NCI-H2171 (cell line): Measurements from ENCODE around the gene BRDT.

Experiments
- DNase-seq: peaks from one replicate; lab custom pipeline; 2025; lab: John Stamatoyannopoulos, UW

The BRDT gene

DNA sequence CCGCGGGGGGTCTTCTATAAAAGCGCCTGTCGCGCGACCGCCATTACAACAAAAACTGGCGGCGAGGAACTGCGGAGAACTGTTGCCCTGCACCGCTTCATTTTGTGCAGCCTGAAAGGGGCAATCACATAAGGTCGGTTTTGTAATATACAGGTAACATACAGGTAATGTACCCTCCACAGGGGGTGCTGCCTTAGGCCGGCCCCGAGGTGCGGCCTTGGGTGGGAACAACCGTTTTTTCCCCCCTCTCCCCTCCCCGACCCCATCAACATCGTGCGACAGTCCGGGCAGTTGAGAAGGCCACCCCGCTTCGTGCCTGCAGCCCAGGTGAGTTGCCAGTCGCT lies at the start of gene BRDT:
Gene BRDT (plus strand): TSS at position 46 of the 344 bp plus-strand sequence. CDS start 13,354 bp downstream, outside the sequence.
- no peak for DNase-seq

DNA sequence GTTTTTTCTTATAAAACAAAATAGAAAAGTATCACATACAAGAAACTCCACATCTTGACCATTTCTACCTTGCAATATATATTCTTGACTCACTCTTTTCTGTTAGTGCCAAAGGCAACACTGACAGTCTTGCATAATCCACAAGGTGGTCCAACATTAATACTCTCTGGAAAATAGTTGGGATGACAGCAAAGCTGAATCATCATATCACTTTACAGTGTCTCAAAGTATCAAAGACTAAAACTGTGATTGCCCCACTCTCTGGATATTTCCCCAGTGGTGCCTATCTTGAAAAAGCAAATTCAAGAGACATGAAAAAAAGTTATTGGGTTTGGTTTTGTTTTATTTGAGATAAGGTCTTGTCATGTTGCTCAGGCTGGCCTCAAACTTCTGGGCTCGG lies 48.6 kb upstream of the BRDT start:
- DNase-seq: no peak

DNA sequence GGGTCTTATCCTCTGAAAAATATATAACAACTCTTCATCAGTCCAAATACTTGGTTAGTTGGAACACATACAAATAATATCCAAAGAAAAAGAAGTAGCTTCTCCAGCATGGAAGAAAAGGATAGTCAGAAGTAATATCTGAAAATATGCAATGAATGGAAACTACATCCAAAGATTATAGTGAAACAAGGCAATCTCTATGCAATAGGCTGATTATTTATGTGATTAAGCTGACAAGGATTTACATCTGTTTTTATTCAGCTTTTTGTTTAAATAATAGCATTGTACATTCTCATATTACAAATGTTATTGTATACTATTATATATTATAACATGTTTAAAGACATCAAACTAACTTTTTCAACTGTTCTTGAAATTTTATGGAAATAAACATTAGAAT lies 48.0 kb upstream of the BRDT start:
- DNase-seq: no peak

DNA sequence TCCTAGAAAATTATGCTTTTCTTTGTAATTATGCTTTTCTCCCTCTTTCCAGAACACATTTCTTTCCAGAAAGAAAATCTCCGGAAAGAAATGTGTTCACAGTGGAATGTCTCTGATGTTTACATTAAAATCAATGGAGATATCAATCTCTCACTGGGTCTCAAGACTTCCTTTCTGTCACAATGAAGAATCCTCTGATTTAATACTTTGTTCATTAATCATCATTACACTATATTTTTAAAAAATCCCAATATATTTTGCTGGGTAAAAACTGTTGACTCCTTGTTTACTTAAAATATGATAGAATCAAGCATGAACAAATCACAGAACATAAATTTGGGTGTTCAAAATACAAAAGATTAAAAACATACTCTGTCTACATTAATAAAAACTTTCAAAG lies 36.9 kb upstream of the BRDT start:
- no peak for DNase-seq

DNA sequence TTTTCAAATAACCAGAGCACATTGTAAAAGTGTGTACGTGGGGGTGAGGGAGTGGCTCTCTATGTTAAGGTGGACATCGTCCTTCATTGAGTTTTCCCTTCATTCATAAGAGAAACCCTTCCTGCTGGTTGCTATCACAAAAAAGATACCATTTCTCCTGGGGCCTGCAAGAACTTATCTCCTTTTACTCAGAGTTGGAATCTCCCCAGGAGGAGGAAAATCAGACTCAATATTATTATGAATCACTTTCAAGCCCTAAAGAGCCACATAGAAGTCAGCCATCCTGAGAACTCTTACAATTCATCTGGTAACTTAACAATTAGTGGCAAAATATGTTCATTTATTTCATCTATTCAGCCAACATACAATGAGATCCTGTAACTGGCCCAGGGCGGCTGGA lies 36.2 kb upstream of the BRDT start:
- DNase-seq: no peak

DNA sequence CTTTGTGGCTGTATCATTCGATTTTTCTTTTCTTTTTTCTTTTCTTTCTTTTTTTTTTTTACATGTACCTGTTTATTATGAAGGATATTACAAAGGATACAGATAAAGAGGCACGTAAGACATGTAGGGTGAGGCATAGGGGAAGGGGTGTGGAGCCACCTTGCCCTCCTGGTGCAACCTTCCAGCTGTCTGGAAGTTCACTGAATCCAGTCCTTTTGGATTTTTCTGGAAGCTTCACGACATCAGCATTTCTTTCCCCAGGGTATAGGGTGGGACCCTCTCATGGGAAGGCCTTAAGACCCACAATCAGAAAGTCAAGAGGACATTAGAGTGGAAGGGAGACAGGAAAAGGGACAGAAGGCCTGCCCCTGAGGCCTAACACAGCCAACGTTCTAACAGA lies 33.2 kb upstream of the BRDT start:
- no peak for DNase-seq

DNA sequence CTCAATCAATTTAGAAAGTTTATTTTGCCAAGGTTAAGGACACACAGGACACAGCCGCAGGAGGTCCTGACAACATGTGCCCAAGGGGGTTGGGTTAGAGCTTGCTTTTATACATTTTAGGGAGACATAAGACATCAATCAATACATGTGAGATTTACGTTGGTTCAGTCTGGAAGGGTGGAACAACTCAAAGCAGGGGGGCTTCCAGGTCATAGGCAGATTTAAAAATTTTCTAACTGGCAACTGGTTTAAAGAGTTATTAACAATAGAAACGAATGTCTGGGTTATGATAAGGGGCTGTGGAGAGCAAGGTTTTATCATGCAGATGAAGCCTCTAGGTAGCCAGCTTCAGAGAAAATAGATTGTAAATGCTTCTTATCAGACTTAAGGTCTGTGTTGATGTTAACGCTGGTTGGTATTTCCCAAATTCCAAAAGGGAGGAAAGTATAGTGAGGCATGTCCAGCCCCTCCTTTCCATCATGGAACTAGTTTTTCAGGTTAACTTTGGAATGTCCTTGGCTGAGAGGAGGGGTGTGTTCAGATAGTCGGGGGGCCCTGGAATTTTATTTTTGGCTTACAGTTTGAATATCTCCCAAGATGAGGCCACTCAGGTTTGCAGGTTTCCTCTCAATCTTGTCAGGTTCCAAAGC lies 32.3 kb upstream of the BRDT start:
- no peak for DNase-seq

DNA sequence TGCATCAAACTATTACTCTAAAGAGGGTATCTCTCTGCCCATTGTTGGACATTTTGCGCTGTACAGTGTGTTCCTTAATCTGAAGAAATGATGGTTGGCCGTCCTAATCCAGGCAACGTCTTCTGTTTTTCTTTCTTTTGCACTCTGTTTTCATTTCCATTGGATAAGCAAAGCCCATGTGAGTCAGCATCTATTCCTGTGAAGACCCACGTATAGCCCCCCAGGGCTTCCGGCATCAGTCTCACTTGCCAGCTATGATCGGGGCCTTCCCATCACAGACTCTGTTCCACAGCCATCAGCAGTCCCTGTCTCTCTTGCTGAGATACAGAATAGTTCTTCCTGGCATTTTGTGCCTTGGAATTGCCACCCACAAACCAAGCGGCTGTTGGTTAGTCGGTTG lies 29.2 kb upstream of the BRDT start:
- DNase-seq: no peak

DNA sequence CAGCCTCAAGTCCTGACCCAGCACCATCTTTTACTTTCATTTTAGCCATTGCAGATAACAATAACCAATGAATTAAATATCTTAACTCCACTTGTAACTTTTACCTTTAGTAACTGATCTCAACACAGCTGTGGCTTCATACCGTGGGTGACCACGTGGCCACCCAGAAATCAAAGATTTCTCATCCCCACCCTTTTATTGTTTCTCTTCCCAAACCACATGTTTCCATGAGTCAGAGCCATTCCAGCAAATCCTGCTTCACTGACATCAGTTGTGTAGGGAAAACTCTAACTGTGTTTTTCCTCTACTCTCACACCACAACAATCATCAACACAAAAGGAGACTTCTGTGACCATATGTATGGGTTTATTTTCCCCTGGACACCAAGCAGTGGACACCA lies 25.1 kb upstream of the BRDT start:
- DNase-seq: no peak

DNA sequence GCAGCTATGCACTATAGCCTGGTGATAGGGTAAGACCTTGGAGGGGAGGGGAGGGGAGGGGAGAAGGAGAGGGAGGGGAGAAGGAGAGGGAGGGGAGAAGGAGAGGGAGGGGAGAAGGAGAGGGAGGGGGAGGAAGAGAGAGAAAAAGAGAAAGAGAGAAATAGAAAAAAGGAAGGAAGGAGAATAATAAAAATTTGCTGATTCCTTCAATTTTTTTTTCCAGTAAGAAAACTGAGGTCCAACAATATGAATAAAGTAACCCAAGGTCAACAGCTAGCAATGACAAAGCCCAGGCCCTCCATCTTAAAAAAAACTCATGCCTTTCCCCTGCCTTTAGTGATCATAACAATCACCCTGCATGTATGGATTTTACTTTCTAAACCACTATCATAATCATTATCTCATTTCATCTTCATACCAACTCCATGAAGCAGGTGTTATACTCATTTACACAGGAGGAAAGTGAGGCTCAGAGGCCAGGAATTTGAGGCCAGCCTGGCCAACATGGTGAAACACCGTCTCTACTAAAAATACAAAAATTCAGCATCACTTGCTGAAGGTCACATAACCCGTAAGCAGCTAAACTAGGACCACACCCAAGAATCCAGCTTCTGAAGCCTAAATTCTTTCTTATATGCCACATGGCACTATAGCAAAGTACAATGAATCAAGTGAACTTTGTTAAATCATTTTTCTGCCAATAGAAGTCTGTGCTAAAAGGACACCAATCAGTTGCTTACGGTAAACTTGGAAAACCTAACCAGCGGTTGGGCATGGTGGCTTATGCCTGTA lies 23.4 kb upstream of the BRDT start:
- no peak for DNase-seq

DNA sequence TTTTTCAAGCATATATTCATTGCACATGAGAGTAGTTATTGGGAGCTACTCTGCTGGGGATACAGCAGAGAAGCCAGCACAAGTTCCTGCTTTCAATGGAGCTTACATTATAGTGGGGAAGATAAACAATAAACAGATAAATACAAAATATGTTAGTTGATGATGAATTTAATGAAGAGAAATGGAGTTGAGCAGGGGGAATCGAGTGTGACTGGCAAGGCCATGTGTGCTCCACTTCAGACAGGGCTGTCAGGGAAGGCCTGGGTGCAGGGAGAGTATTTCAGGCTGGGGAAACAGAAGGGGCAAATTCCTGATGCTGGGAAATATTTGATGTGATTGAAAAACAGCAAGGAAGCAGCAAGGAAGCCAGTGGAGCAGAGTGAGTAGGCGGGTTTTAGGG lies 21.2 kb upstream of the BRDT start:
- no peak for DNase-seq

DNA sequence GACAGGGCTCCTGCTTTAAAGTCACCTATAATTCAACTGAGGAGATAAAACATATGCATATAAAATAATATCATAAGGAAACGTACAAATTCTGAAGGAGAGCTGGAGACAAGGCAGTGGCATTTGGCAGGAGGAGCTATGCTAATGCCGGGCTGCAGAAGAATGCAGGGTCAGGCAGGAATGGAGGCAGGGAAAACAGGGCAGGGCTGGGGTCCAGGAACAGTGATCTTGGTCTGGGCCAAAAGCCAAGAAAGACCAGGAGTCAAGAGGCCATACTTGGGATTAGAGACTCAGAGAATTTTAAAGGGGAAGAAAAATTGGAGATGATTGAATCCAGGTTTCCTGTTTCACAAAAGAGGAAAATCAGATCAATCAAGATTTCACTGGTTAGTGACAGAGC lies 20.0 kb upstream of the BRDT start:
- DNase-seq: no peak

DNA sequence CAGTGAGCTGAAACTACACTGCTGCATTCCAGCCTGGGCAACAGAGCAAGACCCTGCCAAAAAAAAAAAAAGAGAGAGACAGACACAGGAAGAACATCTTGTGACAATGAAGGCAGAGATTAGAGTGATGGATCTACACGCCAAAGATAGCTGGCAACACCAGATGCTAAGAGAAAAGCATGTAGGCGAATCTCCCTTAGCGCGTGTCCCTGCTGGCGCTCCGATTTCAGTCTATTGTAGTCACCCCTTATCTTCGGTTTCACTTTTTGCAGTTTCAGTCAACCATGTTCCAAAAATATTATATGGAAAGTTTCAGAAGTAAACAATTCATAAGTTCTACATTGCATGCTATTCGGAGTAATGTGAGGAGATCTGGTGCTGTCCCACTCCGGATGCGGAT lies 11.6 kb upstream of the BRDT start:
- DNase-seq: no peak

DNA sequence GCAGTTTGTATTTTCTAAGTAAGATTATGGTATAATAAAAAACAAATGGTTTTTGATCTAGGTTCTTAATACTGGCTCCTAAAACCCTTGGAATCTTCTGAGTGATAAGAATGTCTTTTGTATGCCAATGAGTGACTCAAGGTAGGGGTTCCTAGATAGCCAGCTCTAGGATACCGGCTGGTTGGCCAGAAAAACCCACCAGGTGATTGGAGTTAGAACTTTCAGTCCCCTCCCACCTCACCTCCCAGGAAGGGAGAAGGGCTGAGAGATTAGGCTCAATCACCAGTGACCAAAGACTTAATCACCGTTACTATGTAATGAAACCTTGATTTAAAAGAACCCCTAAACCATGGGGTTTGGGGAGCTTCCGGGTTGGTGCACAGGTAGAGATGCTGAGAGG lies 8.7 kb upstream of the BRDT start:
- DNase-seq: no peak

DNA sequence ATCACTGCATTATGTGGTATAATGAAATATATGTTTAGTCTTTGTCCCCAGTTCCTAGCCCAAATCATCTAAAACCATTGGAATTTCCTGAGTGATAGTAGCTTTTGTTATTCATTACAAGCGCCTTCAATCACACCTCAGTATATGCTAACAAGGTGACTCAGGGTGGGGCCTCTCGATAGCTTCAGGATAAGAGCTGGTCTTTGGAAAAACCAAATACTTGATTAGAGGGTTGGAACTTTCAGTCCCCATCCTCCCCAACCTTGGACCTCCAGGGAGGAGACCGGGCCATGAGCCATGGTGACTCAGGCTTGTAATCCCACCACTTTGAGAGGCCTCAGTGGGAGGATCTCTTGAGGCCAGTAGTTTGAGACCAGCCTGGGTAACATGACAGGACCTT lies 5.1 kb upstream of the BRDT start:
- DNase-seq: no peak

DNA sequence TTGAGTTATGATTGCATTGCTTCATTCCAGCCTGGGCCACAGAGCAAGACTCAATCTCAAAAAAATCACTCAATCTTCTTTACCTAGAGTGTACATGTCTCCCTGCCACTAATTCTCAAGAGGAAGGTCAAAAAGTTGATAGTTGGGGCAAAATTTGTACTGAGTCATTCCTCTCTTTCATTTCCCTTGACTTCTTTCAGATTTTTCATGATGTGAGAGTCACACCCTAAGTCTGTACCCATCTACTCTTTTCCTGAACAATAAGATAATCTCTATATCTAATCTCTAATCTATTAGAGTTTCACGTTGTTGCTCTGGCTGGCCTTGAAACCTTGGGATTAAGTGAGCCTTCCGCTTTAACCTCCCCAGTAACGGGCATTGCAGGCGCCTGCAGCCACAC lies 1.1 kb upstream of the BRDT start:
- no peak for DNase-seq

DNA sequence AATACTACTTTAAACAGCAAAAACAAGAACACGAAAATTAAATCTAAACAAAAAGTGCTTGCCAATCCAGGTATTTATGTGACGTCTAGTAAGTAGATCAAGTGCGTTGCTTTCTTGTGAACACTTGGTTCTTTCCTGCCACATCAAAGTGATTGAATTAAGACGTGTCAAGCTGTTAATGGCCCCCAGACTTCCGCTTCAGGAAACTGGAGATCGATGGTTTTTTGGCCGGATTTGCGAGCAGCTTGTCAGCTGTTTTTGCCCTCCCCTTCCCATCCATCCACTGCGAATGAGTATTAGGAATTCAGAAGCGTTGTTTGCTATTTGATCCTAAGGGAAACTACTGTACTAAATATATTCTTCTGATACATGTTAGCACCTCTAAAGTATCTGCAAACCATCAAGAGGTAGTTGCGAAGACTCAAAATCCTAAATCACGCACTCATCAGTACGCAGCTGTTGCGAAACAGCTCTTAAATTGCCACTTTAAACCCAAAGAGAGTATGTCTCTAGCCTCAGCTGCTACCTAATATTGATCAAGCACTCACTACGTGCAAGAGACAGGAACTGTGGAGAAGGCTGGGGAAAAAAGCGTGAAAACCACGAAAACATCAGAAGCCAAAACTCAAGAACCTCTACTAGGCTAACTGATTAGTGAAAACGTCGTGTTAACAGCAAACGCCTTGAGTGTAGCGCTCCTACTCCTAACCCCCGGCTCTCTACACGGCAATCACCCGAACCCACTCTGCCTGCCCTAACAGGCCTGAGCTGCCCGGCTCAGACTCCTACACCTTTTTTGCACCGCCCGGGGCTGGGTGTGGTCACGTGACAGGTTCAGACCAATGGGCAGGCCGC lies 473 bp upstream of the BRDT start:
- no peak for DNase-seq

DNA sequence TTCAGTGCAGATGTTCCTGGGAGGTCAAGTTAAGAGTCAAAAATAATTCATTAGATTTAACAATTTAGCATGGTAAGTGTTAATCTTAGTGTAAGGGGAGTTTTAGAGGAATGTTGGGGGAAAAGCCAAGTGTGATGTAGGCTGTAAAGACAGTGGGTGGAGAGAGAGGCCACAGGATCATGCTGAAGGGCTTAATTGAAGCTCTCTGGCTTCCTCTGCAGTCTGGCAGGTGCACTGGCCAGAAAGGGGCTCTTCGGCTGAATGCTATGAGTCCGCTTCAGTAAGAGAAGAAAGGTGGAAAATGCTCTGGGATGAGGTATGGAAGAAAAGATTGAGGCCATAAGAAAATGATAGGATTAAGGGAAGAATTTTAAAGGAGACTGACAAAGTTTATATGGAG lies 3.0 kb downstream of the BRDT start:
- no peak for DNase-seq

DNA sequence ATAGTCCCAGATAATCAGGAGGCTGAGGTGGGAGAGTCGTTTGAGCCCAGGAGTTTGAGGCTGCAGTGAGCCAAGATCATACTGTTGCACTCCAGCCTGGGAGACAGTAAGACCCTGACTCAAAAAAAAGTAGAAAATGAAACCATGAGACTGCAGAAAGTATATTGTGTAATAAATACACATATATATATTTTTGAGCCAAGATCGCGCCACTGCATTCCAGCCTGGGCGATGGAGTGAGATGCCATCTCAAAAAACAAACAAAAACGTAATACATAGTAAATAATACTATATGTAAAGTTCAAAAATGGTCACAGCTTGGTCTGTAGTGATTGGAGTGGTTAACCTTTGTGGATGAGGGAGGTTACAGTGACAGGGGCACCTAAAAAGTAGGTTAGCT lies 9.7 kb downstream of the BRDT start:
- no peak for DNase-seq

DNA sequence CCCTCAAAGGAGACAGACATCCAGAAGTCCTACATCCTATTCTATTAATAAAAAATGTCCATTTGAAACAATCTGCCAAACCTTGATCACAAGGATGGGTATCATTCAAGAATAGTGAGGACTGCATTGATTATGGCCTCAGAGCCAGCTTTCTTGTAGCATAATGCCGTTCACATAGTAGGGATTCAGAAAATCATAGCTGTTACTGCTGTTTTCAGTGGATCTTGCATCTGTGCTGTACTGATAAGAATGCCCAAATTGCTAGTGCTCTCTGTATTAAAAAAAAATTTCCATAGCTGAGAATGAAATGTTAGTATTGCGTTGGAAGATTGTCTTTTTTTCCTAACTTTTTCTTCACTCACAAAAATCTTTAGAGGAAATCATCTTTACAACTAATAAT lies 19.1 kb downstream of the BRDT start:
- no peak for DNase-seq

DNA sequence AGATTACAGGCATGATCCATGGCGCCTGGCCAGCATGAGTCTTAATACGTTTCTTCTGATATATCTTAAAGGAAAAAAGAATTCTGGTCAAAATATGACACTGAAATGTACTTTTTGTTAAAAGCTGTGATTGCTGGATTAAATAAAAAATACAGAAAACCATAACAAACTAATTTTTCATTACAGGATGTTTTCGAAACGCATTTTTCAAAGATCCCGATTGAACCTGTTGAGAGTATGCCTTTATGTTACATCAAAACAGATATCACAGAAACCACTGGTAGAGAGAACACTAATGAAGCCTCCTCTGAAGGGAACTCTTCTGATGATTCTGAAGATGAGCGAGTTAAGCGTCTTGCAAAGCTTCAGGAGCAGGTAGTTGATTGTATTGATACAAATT lies 30.2 kb downstream of the BRDT start:
- no peak for DNase-seq

DNA sequence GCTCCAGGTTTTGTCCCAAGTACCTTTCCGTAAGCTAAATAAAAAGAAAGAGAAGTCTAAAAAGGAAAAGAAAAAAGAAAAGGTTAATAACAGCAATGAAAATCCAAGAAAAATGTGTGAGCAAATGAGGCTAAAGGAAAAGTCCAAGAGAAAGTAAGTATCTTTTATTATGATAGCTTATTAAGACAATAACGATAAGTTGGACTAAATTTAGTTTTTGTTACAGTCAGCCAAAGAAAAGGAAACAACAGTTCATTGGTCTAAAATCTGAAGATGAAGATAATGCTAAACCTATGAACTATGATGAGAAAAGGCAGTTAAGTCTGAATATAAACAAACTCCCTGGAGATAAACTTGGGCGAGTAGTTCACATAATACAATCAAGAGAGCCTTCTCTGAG lies 31.5 kb downstream of the BRDT start:
- no peak for DNase-seq

DNA sequence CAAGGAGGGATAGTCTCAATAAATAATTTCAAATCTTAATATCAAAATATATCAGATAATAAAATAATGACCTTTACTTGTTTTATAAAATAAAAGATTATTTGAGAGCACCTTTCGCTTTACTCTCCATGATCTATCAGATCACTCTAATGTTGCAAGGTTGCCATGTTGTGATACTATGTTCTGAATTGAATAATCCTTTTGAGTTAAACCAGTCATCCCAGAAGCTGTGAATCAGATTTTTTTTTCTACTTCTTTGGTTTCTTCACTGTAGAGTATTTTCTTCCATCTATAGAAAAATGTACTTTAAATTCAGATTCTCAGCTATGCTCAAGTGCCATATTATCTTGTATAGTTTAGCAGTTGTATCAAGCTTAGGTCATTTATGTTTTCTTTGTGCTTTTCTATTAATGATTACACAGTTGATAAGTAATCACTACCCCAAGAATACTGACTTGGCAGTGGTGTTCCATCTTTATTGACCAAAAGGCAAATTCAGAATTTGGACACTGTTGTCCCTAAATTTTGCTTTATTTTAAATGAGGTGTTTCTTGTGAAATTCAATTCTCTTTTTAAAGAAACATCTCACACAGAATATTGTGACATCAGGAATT lies 32.9 kb downstream of the BRDT start:
- no peak for DNase-seq
